ENCODE measurements around the gene FAF1.

- TF ChIP-seq, protein P1, sequence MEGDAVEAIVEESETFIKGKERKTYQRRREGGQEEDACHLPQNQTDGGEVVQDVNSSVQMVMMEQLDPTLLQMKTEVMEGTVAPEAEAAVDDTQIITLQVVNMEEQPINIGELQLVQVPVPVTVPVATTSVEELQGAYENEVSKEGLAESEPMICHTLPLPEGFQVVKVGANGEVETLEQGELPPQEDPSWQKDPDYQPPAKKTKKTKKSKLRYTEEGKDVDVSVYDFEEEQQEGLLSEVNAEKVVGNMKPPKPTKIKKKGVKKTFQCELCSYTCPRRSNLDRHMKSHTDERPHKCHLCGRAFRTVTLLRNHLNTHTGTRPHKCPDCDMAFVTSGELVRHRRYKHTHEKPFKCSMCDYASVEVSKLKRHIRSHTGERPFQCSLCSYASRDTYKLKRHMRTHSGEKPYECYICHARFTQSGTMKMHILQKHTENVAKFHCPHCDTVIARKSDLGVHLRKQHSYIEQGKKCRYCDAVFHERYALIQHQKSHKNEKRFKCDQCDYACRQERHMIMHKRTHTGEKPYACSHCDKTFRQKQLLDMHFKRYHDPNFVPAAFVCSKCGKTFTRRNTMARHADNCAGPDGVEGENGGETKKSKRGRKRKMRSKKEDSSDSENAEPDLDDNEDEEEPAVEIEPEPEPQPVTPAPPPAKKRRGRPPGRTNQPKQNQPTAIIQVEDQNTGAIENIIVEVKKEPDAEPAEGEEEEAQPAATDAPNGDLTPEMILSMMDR (IDR thresholded peaks at IDR 0.05; ENCODE audit: low read depth, low read length, poor library complexity, severe bottlenecking): no peak
- TF ChIP-seq EZH2phosphoT487 (IDR thresholded peaks at IDR 0.05; ENCODE audit: borderline replicate concordance, low read length): no peak
Observed at GRCh38 chr1:50975436-50975835, 15.4 kb upstream of the FAF1 start.

Measured in DOHH2 (cell line).